ENCODE data around the gene C14orf132.

C14orf132 gene

DNA sequence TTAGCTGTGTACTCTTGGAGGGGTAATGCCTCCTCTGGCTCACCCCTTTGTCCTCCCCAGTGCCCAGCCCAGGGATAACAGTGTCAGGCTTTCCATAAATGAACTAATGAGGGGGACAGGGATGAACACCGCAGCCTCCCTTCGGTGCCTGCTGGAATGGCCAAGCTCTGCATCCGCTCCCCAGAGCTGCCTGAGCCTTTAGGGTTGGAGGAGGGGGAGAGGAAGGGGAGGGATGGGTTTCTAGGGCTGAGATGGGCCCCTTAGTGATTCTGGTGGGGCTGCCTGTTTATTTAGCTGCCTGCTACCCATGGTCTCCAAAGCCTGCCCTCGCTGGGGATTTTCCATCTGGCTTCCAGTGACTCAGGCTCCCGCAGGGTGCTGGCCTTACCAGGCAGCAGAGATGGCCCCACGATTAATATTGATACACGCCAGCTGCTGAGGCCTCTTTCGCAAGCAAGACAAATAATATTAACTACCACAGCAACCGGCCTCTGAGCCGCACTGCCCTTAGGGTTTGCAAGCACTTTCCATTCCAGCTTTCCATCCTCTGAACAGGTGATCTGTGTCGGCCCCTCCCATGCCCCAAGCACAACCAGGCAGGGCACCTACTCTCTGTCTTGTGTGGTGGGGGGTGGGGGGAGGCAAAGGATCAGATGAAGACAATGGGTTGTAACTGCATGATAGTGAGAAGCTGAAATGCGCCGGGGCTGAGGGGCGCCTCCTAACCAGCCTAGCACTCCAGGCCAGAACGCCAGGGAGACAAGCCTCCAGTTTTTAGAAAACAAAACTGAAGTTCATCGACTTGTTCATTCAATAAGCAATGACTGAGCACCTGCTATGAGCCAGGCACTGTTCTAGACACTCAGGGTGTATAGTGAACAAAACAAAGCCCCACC is 56.7 kb downstream of the C14orf132 start:
- TF ChIP-seq CTCF (IDR thresholded peaks at IDR 0.05) = no peak

- no peak for TF ChIP-seq CTCF (IDR thresholded peaks at IDR 0.05)
Observed at GRCh38 chr14:96096639-96097610, 57.8 kb downstream of the C14orf132 start.

DNA sequence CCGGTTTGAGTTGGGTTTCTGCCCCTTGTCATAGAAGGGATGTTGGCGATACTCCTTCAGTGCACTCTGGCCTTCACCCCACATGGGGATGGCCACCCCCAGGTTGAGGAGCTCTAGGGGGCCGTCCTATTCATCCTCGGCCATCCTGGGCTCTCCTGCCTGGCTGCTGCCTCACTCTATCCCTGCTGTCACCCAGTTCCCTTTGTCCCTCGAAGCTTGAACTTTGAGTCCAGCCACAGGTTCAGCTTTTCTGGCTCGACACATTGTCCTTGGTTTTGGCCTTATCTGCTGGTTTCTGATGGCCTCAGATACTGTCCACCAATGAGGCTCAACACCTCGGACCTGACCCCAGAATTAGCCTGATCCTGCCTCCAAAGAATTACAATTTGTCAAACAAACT is 58.6 kb downstream of the C14orf132 start:
- TF ChIP-seq CTCF (IDR thresholded peaks at IDR 0.05) = no peak

DNA sequence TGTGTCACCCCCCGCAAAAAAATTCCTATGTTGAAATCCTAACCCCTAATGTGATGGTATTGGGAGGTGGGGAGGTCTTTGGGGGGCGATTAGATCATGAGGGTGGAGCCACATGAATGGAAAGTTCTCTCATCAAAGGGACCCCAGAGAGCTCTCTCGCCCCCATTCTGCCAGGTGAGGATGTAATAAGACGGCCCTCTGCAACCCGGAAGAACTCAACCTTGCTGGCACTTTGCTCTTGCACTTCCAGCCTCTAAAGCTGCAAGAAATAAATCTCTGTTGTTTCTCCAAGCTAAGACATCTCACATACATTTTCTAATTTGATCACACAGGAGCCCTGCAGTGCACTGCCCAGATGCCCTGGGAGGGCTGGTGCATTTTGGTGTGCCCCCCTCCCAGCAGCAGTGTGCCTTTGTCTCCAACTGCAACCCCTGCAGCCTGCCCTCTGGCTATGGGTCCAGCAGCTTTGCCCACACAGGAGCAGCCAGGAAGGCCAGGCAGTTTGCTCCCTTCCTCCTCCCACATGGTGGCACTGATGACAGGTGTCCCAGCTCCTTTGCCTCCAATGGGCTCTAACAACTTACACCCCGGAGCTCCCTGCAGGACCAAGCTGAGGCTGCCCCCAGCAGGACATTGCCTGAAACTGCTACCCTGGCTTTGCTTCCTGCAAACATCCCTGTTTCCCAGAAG is 59.3 kb downstream of the C14orf132 start:
- TF ChIP-seq CTCF (IDR thresholded peaks at IDR 0.05) = peak; percentile 87

DNA sequence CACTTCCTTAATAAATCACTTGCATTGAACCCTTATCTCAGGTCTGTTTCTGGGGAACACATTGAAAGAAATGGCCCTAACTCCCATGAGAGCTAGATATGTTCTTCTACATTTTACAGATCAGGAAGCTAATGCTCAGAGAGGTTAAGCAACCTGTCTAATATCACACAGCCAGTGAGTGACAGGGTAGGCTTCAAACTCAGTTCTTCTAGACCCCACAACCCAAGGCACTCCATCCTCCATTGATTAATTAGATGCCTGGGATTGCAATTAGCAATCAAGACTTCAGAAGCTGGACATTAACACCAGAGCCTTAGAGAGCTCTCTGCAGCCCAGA is 59.8 kb downstream of the C14orf132 start:
- TF ChIP-seq CTCF (IDR thresholded peaks at IDR 0.05) = peak; percentile 4; the same call in 1 of the 2 replicates

DNA sequence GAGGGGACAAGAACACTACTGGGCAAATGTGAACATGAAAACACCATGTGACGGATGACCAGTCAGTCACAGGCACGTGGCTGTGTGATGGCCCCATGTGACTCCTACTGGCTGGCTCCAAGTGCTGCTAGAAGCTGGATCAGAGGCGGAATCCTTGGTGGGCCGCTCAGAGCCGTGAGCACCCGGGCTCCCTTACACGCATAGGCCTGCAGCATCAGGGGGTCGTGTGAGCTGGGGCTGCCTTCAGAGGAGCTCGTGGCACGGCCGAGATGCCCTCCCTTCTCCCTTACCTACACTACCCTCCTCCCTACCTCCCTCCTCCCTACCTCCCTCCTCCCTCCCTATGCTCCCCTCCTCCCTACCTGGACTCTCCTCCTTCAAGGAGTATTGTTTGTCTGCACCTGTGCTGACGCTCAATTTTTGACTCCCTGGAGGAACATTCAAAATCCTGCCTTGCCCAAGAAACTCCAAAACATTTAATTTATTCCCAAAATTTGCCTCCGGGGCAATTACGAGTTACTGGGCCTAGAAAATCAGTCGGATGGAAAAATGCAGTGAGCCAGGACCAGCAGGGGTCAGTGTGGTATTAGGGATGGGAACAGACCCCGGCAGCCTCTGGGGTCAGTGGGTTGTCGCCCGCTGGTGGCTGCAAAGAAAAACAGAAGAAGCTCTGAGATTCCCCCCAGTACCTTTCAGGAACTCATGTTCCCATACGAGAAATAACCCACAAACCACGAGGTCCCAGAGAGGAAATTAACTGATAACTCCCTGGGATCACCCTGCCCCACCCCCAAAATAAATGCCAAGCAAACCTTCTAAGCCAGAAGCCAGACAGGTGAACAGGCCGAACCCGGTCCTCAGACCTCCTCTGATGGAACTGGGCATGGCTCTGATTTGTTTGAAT is 61.3 kb downstream of the C14orf132 start:
- TF ChIP-seq CTCF (IDR thresholded peaks at IDR 0.05) = peak; percentile 95

Data from LNCAP (cell line).